Gastroesophageal sphincter (tissue), 4 donors: Measurements from ENCODE around the gene NEUROD2. TPM values are rescaled to one million over a fixed set of nuclear protein-coding genes. Genes with fewer than 3 reads are reported as not detected.

Source experiments
- ATAC-seq: fragments of 150-250 bp; one replicate; pipeline ENCODE4 v1.9.1; 2016; ENCODE audit warnings: mild to moderate bottlenecking, moderate library complexity
- H3K27ac ChIP-seq, 4 donors: fragments of 200-600 bp; sonication (generic) in 3 of 4; 1 replicate in 3 of 4; 2 replicates in 1 of 4; pipeline ENCODE4 v1.5.1; 2016 to 2019
- H3K27me3 ChIP-seq: fragments of 200-600 bp; sonication (generic); one replicate; pipeline ENCODE4 v1.5.1; 2019
- H3K36me3 ChIP-seq, 2 donors: fragments of 200-600 bp; sonication (generic); one replicate each; pipeline ENCODE4 v1.5.1; 2019; ENCODE audit warnings: control low read depth in 1 of 2
- H3K4me1 ChIP-seq, 3 donors: fragments of 200-600 bp; sonication (generic); 1 replicate in 2 of 3; 2 replicates in 1 of 3; pipeline ENCODE4 v1.5.1; 2016 to 2019; ENCODE audit warnings: control low read depth in 2 of 3
- H3K4me3 ChIP-seq, 2 donors: fragments of 200-600 bp; sonication (generic); one replicate each; pipeline ENCODE4 v1.5.1; 2019; ENCODE audit warnings: mild to moderate bottlenecking in 1 of 2, moderate library complexity in 1 of 2
- H3K9me3 ChIP-seq, 3 donors: fragments of 200-600 bp; sonication (generic); one replicate each; pipeline ENCODE4 v1.5.1; 2017 to 2019; ENCODE audit warnings: control low read depth in 2 of 3
- EP300 ChIP-seq: sonication (generic); formaldehyde crosslinking; IDR thresholded peaks from one replicate; pipeline ENCODE4 v1.6.1; 2017; ENCODE audit warnings: antibody characterized with exemption, mild to moderate bottlenecking
- POLR2A ChIP-seq, 2 donors: fragments of 450-650 bp; IDR thresholded peaks; one replicate each; pipeline ENCODE4 v1.6.1; 2017; ENCODE audit warnings: antibody characterized with exemption in 2 of 2, mild to moderate bottlenecking in 2 of 2, moderate library complexity in 1 of 2
- POLR2AphosphoS5 ChIP-seq: sonication (generic); formaldehyde crosslinking; IDR thresholded peaks from one replicate; pipeline ENCODE4 v1.6.1; 2017; ENCODE audit warnings: antibody characterized with exemption
- WGBS, 2 donors: methylation state at CpG; one replicate each; pipeline ENCODE4 v1.1.5; 2018; ENCODE audit warnings: low coverage in 1 of 2; 5-methylcytosine and 5-hydroxymethylcytosine counted together
- total RNA-seq, 4 donors: library from RNA; depleted of rRNA; stranded (reverse); fragments of >200 nt; gene quantifications; one replicate each; pipeline ENCODE4 v1.1.0, GENCODE V29; 2016
- TF ChIP-seq, protein P1 (sequence below), 4 experiments: fragments of 200-600 bp in 2 of 4; fragments of 450-650 bp in 2 of 4; sonication (generic) in 1 of 4; IDR thresholded peaks; one replicate each; pipeline ENCODE4 v1.5.1; 2017 to 2019; ENCODE audit warnings: antibody characterized with exemption in 4 of 4, mild to moderate bottlenecking in 2 of 4, moderate library complexity in 2 of 4

NEUROD2 gene
- total RNA-seq, 4 donors from 2014 or later: not detected

GRCh38 chr17:39636587-39636926, 28.8 kb upstream of the NEUROD2 start:
- H3K27ac ChIP-seq: peak overlapping the region; percentile 32 to 94 (median 90)
- no peaks in the 10 kb centered on the region for H3K9me3 ChIP-seq
- ATAC-seq: peak; percentile 3
- H3K4me3 ChIP-seq: peak overlapping the region; percentile 57 to 73
- TF ChIP-seq POLR2A (IDR thresholded peaks at IDR 0.05): no peak
- TF ChIP-seq, protein P1, sequence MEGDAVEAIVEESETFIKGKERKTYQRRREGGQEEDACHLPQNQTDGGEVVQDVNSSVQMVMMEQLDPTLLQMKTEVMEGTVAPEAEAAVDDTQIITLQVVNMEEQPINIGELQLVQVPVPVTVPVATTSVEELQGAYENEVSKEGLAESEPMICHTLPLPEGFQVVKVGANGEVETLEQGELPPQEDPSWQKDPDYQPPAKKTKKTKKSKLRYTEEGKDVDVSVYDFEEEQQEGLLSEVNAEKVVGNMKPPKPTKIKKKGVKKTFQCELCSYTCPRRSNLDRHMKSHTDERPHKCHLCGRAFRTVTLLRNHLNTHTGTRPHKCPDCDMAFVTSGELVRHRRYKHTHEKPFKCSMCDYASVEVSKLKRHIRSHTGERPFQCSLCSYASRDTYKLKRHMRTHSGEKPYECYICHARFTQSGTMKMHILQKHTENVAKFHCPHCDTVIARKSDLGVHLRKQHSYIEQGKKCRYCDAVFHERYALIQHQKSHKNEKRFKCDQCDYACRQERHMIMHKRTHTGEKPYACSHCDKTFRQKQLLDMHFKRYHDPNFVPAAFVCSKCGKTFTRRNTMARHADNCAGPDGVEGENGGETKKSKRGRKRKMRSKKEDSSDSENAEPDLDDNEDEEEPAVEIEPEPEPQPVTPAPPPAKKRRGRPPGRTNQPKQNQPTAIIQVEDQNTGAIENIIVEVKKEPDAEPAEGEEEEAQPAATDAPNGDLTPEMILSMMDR (IDR thresholded peaks at IDR 0.05): no peak
- no peak for TF ChIP-seq POLR2AphosphoS5
- TF ChIP-seq EP300: no peak
- no peaks in the 10 kb centered on the region for H3K36me3 ChIP-seq
- peaks cover 13% of the 10 kb centered on the region for H3K27me3 ChIP-seq
- 25% methylated on average over 6 of the region's 6 CpGs; no CpG with 5 or more reads in 1 of the 2 donors for WGBS, 2 donors
- peaks cover 0 to 71% (median 32%) of the 10 kb centered on the region in 3 donors for H3K4me1 ChIP-seq

- peaks cover 0 to 63% (median 29%) of the 10 kb centered on the region in 3 donors for H3K4me1 ChIP-seq
- H3K27ac ChIP-seq: peak overlapping the region in 3 of 4 donors; percentile 6 to 93 (median 88)
These were observed 28.0 kb upstream of the NEUROD2 start for GRCh38 chr17:39635614-39636176.

GRCh38 chr17:39634384-39634871, 26.7 kb upstream of the NEUROD2 start:
- WGBS, 2 donors: 0% methylated on average over 1 of the region's 2 CpGs
- H3K9me3 ChIP-seq: no peaks in the 10 kb centered on the region
- no peak for TF ChIP-seq POLR2A (IDR thresholded peaks at IDR 0.05)
- TF ChIP-seq, protein P1 (IDR thresholded peaks at IDR 0.05): peak in 3 of 4 experiments; percentile 62 to 77 (median 70)
- peaks cover 34% of the 10 kb centered on the region for H3K27me3 ChIP-seq
- H3K4me3 ChIP-seq: no peak overlapping the region
- no peak overlapping the region for H3K27ac ChIP-seq
- H3K36me3 ChIP-seq: no peaks in the 10 kb centered on the region
- peaks cover 0 to 50% (median 24%) of the 10 kb centered on the region in 3 donors for H3K4me1 ChIP-seq
- ATAC-seq: no peak

More at GRCh38 chr17:39635614-39636176, 28.0 kb upstream of the NEUROD2 start:
- Histone ChIP-seq H3K9me3 (no peaks in the 10 kb centered on the region), H3K27me3 (peaks cover 22% of the 10 kb centered on the region), H3K4me3 (no peak overlapping the region), H3K36me3 (no peaks in the 10 kb centered on the region)
- 79% methylated on average over 4 of the region's 8 CpGs; no CpG with 5 or more reads in 1 of the 2 donors for WGBS, 2 donors
- no peak for TF ChIP-seq POLR2AphosphoS5
- TF ChIP-seq EP300: no peak
- TF ChIP-seq, protein P1 (IDR thresholded peaks at IDR 0.05): no peak
- no peak for TF ChIP-seq POLR2A (IDR thresholded peaks at IDR 0.05)
- ATAC-seq: no peak

GRCh38 chr17:39633570-39634183, 26.0 kb upstream of the NEUROD2 start:
- 50 to 76% methylated on average over 4 to 5 of the region's 8 CpGs for WGBS, 2 donors

More at GRCh38 chr17:39633570-39634183, 26.0 kb upstream of the NEUROD2 start:
- no peaks in the 10 kb centered on the region for H3K9me3 ChIP-seq
- no peak overlapping the region for H3K4me3 ChIP-seq
- H3K36me3 ChIP-seq: no peaks in the 10 kb centered on the region
- peaks cover 42% of the 10 kb centered on the region for H3K27me3 ChIP-seq
- H3K27ac ChIP-seq: peak overlapping the region in 1 of 4 donors; percentile 16
- TF ChIP-seq, protein P1 (IDR thresholded peaks at IDR 0.05): no peak
- TF ChIP-seq EP300: no peak
- no peak for TF ChIP-seq POLR2AphosphoS5
- TF ChIP-seq POLR2A (IDR thresholded peaks at IDR 0.05): no peak
- H3K4me1 ChIP-seq: peaks cover 0 to 43% (median 23%) of the 10 kb centered on the region in 3 donors
- ATAC-seq: no peak
